AG10803 (cell line): ENCODE results near the gene YARS2.

Source experiments
- DNase-seq: peaks from one replicate; pipeline ENCODE4 v3.0.0; 2010; ENCODE audit warnings: low read depth
- H3K4me3 ChIP-seq: 2 replicates; pipeline ENCODE4 v1.5.1; 2011; ENCODE audit warnings: mild to moderate bottlenecking, low read length, control low read depth
- TF ChIP-seq, protein P1 (sequence below): conservative IDR thresholded peaks from 2 replicates; pipeline ENCODE4 v1.5.1; 2011; ENCODE audit warnings: mild to moderate bottlenecking, low read length, control low read depth, inconsistent platforms

Gene YARS2

DNA sequence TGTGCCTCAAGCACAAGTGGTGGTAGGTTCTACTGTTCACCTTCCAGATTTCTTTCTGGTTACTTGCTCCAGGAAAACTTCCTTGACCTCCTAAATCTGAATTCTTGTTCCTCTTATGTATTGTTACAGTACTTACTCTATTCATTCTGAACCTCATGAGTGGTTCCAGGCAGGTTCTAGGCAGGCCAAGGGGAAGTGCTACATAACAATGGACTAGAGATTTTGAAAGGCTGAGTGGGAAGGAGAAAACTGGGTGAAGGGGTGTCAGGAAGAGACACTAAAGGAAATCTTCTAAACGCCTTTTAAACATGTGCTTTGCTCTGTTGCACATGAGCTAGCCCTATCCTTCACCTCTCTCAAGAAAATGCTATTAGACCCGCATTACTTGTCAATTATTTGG is 1.6 kb downstream of the YARS2 start:
- H3K4me3 ChIP-seq, result peak overlapping the region; percentile 96
- DNase-seq, result no peak
- TF ChIP-seq, protein P1, sequence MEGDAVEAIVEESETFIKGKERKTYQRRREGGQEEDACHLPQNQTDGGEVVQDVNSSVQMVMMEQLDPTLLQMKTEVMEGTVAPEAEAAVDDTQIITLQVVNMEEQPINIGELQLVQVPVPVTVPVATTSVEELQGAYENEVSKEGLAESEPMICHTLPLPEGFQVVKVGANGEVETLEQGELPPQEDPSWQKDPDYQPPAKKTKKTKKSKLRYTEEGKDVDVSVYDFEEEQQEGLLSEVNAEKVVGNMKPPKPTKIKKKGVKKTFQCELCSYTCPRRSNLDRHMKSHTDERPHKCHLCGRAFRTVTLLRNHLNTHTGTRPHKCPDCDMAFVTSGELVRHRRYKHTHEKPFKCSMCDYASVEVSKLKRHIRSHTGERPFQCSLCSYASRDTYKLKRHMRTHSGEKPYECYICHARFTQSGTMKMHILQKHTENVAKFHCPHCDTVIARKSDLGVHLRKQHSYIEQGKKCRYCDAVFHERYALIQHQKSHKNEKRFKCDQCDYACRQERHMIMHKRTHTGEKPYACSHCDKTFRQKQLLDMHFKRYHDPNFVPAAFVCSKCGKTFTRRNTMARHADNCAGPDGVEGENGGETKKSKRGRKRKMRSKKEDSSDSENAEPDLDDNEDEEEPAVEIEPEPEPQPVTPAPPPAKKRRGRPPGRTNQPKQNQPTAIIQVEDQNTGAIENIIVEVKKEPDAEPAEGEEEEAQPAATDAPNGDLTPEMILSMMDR, result no peak

DNA sequence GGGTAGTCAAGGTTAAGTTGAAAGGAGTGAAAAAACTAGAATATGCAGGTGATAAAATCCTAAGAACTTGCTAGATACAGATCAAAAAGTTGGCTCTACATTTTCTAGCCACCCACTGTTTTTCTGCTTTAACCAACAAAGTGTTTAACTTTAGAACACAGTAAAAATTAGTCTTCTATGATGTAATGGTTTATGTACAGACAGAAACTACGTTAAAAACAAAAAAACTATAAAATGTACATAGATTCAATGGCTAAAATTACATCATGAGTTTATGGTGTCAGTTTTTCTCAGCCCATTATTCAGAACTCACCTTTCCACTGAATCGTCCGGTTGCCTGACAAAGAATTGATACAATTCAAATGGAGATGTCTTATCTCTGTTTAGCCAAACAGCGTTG is 2.1 kb downstream of the YARS2 start:
- DNase-seq, result no peak
- TF ChIP-seq, protein P1, result no peak
- H3K4me3 ChIP-seq, result peak overlapping the region; percentile 96

DNA sequence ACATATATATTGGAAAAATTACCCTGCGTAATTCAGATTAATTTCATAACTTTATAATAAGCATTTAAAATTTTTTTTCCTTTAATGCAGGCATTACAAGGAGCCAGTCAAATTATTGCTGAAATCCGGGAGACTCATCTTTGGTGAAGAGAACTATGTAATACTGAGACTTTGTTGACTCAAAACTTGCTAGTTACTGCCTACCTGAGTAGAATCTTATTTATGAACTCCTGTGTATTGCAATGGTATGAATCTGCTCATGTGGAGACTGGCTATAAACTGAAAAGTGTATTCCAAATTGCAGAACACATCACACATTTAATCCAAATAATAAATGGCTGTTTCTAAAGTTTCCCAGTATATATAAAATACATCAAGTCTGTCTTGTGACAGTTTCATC is 12.4 kb downstream of the YARS2 start:
- TF ChIP-seq, protein P1, result no peak
- DNase-seq, result no peak

DNA sequence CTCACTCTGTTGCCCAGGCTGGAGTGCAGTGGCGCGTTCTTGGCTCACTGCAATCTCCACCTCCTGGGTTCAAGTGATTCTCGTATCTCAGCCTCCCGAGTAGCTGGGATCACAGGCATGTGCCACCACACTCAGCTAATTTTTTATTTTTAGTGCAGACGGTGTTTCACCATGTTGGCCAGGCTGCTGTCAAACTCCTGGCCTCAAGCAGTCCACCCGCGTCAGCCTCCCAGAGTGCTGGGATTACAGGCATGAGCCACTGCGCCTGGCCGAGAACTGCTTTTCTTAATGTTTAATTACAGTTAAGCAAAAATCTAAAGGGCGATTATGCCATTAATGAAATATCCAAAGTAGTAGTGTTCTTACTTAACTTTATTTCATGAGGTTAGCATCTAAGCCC is 13.6 kb downstream of the YARS2 start:
- no peak overlapping the region for H3K4me3 ChIP-seq
- TF ChIP-seq, protein P1, result no peak
- no peak for DNase-seq

More for the DNA sequence above, 12.4 kb downstream of the YARS2 start:
- H3K4me3 ChIP-seq, result no peak overlapping the region

DNA sequence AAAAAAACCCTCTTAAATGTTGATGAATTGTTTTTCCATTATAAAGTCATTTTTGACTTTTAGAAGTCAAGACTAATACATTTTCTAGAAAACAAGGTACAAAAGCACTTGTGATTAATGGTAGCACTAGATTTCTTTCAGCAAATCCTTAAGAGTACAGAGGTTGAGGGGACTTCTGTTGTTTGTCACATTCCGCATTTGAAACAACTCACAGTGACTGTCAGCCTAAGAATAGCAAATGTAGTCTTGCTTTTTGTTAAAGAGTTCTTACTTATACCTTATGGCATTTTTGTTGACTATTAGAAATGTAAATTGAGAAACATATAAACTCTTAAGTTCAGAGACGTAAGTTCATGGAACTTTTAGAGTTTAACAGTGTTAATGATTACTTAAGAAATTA is 16.4 kb downstream of the YARS2 start:
- no peak overlapping the region for H3K4me3 ChIP-seq
- DNase-seq, result no peak
- TF ChIP-seq, protein P1, result no peak

DNA sequence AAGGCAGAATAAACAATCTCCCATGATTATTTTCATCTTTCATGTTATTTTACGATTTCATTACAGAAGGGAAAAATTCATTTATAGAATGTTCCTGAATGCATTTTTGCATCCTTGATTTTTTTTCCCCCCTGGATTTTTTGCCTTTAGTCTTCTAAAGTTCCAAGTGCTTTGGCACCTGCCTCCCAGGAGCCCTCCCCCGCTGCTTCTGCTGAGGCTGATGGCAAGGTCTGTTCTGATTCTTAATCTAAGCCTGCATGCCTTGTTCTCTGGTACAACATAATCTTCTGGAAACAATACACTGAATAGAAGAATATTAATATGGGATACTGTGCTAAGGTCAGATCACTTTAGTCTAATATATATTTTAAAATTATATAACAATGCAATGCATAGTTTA is 18.0 kb downstream of the YARS2 start:
- DNase-seq, result no peak

DNA sequence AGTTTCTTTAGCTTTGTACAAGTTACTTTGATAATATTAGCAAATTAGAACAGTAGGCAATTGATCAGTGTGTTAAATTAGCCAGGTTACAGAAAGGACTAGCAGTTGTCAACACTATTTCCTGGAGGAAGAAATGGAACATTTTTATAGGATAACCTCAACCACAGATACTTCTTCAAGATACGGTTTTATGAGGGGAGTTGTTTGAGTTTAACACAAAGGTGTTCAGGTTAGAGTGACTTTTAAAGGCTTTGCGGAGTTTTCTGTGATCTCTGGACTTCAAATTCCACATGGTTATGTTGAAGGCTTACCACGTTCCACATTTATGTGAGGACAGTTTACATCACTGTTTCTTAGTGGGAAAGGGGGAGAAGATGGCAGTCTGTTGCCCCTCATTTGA is 19.3 kb downstream of the YARS2 start:
- TF ChIP-seq, protein P1, result no peak
- no peak overlapping the region for H3K4me3 ChIP-seq
- no peak for DNase-seq

More for the DNA sequence above, 18.0 kb downstream of the YARS2 start:
- TF ChIP-seq, protein P1, result no peak
- H3K4me3 ChIP-seq, result no peak overlapping the region
